NCI-H146 treated with DMSO at 0.1 percent for 48 hours (cell line): ENCODE measurements around the gene NT5DC4.
"Not testable (repeated sequence)": the region's sequence is repeated elsewhere in the genome, so short reads cannot be mapped to it uniquely, and the experiment has no call there.

ENCODE experiments used
- DNase-seq: peaks from one replicate; lab custom pipeline; 2025; ENCODE audit not compliant: unreplicated experiment; lab: John Stamatoyannopoulos, UW

NT5DC4 gene

DNA sequence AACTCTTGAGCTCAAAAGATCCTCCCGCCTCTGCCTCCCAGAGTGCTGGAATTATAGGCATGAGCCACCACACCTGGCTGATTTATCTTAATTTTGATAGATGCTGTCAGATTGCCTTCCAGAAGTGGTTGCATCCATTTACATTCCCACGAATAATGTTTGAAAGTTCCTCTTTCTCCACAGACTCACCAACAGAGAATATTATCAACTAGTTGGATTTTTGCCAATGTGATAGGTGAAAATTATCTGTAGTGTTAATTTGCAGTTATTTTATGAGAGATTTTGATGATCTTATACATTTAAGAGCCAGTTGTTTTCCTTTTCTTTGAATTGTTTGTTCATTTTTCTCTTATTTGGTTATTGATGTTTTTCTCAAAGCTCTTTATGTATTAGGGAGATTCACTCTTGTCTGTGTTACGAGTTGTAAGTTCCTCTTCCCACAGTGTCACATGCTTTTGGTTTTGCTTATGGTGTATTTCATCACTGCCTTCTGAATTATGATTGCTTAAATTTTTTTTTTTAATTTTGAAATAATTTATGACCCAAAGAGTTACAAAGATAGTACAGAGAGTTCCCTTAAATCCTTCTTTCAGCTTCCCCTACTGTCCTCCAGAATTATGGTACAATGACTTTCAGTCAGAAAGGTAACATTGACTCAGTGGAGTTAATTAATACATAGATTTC lies 20.7 kb upstream of the NT5DC4 start:
- DNase-seq, result no peak

DNA sequence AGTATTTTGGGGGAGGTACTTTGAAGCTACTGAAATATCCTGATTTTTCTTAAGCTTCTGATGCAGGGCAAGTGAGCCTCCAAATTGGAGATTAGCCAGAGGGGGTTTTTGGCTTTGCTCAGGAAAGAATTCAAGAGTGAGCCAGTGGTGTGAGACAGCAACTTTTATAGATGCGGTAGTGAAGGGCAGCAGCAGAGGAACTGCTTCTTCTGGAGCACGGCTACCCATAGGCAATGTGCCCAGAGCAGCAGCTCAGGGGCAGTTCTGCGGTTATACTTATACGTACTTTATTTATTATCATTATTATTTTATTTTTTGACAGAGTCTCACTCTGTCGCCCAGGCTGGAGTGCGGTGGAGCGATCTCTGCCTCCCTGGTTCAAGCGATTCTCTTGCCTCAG lies 19.8 kb upstream of the NT5DC4 start:
- DNase-seq, result no peak

DNA sequence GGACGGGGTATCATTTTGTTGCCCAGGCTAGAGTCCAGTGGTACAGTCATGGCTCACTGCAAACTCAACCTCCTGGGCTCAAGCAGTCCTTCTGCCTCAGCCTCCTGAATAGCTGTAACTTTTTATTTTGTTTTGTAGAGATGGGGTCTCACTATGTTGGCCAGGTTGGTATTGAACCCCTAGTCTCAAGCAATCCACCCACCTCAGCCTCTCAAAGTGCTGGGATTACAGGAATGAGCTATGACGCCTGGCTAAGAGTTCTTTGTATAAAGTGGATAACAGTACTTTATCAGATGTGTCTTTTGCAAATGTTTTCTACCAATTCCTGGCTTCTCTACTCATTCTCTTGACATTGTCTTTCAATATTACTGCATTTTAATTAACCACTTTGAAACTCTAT lies 17.1 kb upstream of the NT5DC4 start:
- DNase-seq, result no peak

DNA sequence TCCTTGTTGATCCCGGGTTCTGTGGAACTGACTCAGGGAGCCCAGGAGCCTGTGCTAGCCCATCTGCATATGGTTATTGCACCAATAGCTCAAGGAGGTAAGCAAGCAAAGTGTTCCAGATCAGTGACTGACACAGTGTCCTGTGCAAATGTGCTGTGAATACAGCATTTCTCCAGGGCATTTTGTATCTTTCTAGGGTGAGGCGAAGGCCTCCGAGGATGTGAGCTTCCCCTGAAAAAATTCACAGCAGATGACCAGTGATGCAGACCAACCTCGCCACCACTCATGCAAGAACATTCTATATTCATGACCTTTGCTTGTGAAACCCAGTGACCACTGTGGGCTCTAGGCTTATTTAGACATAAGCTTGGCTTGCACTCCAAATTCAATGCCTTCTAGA lies 15.2 kb upstream of the NT5DC4 start:
- no peak for DNase-seq

DNA sequence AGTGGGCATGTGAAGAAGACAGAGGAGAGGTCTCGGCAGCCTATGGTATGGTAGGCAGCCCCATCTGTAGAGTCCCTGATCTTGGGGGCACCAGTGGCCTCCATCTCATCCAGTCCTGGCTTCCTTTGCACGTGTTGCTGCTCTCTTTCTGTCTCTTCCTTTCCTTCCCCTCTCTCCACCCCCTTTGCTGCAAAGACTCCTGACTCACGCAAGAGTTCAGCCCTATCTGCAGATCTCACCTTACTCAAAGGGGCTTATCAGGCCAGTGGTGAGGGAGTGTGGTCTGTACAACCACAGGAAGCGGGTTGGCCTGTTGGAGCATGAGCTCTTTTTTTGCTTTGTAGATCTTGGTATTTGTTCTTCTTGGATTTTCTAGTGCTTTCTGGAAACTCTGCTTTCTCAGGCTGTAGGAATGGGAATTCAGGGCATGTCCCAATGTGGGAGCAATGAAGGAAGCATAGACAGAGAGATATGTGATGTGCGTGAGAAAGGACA lies 14.6 kb upstream of the NT5DC4 start:
- DNase-seq, result no peak

DNA sequence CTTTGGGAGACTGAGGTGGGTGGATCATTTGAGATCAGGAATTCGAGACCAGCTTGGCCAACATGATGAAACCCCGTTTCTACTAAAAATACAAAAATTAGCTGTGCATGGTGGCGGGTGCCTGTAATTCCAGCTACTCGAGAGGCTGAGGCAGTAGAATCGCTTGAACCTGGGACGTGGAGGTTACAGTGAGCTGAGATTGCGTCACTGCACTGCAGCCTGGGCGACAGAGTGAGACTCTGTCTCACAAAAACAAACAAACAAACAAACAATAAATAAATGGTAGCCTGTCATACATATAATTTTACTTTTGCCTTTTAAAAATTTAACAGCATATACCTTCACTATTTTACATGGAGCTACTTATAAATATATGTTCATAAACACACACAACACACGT lies 13.9 kb upstream of the NT5DC4 start:
- DNase-seq, result not testable (repeated sequence)

DNA sequence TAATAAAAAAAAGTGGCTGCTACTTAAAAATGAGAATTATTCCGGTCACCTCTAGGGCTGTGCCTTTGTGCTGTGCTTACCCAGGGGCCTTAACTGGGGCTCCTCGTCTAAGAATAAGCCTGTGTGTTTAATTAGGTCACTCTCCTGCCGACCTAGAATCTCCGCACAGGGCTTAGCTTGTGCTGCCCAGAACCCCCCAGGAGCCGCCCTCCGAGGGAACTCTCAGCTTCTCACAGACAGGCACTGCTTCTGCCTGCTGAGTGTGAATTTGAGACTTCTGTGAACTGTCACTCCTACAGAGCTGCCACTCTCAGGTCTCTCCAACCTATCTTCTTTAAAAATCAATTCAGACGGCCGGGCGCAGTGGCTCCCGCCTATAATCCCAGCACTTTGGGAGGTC lies 11.9 kb upstream of the NT5DC4 start:
- no peak for DNase-seq

DNA sequence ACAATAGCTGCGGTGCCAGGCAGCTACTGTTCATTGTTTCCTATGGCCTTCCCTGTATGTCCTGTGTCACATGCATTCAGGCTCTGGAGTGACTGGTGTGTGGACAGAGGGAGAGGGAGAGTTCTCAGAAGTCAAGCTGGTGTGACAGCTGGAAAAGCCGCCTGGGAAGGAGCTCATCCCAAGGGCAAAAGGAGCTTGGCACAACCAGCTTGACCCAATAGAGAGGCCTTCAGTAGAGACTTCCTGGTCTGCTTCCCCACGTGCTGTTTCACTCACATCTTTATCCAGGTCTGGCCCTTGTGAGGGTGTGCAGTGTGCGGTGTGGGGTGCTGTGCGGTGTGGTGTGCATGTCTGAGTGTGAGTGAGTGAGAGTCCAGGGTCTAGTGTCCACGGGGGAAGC lies 11.1 kb upstream of the NT5DC4 start:
- DNase-seq, result no peak

DNA sequence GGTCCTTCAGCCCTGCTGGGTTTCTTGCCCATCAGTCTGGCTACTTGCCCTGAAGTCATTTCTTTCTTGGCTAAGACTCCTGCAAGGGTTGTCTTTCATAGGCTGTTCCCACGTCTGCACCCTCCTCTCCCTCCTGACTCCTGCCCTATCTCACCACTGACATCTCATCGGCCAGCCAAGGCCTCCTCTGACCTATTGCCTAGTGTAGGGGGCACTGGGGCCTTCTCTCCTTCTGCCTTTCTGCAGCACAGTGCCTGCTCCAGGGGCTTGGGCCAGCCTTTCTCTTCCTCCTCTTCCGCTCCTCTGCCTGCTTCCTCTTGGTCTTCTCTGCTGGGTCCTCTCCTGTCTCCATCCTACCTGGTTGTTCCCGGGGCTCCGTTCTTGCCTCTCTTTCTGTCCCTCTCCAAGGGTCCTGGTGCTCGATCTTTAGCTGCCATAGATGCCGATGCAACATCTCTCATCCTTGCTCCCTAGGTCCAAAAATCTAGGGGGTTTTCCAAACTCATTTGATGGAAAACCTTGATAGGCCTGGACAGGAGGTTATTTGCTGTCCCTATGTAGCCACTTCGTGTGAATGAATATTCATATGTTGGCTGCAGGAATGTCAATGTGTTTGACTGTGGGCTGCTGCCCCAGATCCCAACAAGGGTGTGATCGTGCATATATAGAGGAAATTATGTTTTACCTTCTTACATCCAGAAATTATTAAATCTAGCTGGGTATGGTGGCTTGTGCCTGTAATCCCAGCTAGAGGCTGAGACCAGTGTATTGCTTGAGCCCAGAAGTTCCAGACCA lies 9.7 kb upstream of the NT5DC4 start:
- DNase-seq, result no peak

DNA sequence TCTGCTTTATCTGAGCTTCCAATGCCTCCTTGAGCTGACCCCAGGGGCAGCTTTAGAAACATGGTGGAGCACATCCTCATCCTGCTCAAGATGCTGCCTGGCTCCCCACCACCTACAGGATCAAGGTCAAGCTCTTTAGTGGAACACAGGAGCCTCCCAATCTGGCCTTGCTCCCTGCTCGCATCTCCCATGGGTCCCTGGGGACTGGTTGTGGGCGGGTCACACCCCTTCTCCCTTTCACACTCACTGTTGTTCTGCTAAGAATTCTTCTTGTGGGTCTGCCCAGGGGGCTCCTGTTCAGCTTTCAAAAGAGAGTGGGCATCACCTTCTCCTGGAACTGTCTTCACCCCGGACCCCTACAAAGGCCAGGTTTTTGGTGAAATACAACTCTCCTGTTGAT lies 8.4 kb upstream of the NT5DC4 start:
- DNase-seq, result no peak

DNA sequence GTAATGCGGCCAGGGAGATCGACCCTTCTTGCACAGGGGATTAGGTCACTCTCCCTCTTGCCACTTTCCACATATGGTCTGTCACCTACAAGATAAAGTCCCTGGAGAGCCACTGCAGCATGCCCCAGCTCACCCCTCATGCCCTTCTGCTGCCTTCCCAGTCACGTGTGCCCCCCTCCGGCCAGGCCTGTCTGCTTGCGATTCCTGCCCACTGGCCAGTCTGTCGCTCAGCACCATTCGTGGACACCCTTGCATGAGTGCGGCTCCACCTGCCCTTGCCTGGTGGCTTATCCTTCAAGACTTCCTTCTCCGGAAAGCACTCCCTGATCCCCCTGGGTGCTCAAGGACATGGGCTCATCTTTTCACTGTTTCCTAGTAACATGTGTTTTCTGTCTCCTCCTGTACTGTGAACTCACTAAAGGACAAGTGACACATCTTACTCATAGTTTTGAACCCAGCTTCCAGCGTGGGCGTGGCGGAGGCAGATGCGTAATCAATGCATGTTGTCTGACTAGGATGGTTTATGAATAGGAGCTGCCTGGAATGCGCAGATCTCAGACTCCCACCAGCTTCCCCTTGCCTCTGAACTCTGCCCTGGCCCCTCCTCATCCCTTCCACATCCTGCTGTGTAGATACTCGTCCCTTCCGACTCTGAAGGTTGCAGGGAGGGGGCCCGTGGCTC lies 7.8 kb upstream of the NT5DC4 start:
- no peak for DNase-seq

DNA sequence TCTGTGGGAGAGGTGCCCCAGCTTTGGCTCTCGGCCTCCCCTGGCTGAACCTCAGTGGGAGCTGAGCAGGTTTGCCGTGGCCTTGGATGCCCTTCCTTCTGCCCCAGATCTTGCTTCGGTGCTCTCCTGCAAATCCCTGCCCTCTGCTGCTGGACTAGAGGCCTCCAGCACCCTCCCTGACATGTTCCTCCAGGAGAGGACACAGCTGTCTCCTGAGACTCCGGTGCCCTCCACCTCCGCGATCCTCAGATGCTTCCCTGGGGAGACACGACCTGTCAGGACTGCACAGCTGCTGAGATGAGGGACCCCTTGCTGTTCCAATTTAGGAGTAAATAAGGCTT lies 7.3 kb upstream of the NT5DC4 start:
- no peak for DNase-seq

DNA sequence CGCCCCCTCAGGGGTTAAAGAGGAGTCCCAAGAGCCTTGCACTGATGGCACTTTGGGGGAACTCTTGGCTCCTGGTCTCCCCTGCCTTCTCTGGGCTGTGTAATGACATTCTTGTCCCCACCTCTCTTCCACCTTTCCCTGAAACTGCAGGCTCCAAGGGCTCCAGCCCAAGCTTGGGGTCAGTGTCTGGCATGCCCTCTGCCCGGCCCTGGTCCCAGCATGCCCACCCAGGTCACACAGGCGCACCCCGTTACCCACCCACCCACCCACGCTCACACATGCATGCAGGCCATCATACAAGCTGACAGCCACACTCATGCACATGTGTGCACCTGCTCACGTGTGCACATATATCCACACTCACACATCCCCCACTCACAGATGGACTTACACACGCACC lies 6.9 kb upstream of the NT5DC4 start:
- DNase-seq, result no peak

DNA sequence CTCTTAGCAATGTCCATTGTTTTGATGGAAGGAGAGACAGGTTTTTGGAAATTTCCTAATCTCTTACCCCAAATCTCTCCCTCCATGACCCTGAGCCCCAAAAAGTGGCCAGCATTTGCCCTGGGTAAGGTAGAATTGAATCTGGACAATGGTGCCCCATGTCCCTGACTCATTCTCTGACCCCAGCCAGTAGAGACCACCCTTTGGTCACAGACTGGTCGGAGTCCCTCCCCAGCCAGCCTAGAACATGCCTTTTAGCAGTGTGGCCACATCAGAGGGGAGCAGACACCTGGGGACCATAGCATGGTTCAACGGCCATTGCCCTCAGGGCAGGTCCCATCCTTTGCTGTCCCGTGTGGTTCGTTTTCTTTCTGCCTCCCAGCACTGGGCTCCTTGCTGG lies 6.5 kb upstream of the NT5DC4 start:
- DNase-seq, result no peak

DNA sequence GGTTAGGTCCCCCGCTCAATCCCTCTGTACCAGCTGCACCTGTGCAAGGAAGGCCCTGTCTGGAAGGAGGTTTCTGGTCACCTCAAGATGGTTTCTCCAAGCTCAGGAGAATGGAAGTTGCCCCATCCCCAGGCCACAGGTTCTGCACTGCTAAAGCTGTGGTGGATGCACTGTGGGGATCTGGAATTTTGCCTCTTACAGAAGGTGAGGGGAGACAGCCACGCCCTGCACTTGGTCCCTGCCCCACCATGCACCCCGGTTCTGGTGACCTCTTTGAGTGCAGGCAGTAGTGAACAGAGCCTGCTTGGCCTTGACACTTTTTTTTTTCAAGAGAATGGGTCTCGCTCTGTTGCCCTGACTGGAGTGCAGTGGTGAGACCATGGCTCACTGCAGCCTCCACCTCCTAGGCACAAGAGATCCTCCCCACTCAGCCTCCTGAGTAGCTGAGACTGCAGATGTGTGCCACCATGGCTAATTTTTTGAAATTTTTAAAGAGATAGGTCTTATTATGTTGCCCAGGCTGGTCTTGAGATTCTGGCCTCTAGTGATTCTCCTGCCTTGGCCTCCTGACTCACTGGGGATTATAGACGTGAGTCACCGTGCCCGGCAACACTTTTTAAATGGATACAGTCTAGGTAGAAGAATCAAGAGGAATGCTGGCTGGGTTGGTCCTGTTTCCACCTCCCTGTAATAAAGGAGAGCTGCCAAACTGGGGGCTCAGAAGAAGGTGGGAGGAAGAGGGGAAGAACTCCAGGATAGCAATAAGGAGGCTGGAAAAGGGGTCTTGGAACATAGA lies 5.8 kb upstream of the NT5DC4 start:
- DNase-seq, result no peak

DNA sequence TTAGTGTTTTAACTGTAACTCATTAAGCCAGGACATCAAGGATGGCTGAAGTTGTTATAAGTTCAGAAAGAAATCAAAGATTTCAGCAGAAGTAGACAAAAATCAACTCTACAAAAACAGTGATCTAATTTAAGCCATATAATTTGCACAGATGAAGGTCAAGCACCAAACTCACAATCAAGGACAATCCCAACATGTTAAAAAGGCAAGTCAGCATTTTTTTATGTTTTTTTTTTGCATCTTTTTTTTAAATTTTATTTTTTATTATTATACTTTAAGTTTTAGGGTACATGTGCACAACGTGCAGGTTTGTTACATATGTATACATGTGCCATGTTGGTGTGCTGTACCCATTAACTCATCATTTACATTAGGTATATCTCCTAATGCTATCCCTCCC lies 4.7 kb upstream of the NT5DC4 start:
- not testable (repeated sequence) for DNase-seq

DNA sequence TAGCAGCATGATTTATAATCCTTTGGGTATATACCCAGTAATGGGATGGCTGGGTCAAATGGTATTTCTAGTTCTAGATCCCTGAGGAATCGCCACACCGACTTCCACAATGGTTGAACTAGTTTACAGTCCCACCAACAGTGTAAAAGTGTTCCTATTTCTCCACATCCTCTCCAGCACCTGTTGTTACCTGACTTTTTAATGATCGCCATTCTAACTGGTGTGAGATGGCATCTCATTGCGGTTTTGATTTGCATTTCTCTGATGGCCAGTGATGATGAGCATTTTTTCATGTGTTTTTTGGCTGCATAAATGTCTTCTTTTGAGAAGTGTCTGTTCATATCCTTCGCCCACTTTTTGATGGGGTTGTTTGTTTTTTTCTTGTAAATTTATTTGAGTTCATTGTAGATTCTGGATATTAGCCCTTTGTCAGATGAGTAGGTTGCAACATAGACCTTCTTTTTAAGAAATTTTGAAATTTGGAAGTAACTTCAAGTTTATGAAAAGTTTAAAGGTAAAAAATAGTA lies 3.9 kb upstream of the NT5DC4 start:
- DNase-seq, result not testable (repeated sequence)

DNA sequence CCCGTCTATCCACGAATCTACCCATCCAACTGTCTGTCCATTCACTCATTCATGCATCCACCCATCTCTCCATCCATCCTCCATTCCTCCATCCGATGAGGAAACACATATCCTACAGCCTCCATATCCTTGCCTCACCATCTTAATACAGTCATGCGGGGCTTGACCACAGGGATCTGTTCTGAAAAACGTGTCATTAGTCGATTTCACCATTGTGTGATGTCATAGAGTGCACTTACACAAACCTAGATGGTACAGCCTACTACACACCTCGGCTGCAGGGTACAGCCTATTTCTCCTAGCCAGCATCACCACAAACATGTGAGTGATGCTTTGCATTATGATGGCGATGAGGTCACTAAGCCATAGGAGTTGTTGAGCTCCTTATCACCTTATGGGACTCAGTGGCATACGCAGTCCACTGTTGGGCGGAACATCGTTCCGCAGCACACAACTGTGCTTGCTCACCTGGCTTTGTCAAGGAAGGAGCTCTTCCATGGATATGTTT lies 1.9 kb upstream of the NT5DC4 start:
- DNase-seq, result no peak

DNA sequence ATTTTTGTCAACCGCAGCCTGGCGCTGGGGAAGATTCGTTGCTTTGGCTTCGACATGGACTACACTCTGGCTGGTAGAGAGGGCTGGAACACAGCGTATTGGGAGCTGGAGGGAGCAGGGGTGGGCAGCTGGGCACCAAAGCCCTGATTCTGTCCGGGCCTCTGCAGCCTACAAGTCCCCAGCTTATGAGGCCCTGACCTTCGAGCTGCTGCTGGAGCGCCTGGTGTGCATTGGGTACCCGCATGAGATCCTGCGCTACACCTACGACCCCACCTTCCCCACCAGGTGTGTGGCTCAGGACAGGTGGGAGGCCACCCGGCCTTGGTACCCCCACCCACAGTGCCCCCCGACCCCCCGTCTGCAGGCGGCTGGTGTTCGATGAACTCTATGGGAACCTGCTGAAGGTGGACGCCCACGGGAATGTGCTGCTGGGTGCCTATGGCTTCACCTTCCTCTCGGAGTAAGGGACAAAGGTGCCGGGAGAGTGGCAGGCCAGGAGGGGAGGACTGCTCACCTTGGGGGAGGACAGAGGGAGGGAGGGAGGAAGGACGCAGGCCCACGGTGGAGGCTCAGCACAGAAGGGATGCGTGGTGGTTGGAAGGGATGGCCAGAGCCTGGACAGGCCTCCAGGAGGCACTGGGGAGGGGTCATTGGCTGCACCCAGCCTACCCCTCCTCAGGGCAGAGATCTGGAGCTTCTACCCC lies 1.2 kb downstream of the NT5DC4 start:
- no peak for DNase-seq

DNA sequence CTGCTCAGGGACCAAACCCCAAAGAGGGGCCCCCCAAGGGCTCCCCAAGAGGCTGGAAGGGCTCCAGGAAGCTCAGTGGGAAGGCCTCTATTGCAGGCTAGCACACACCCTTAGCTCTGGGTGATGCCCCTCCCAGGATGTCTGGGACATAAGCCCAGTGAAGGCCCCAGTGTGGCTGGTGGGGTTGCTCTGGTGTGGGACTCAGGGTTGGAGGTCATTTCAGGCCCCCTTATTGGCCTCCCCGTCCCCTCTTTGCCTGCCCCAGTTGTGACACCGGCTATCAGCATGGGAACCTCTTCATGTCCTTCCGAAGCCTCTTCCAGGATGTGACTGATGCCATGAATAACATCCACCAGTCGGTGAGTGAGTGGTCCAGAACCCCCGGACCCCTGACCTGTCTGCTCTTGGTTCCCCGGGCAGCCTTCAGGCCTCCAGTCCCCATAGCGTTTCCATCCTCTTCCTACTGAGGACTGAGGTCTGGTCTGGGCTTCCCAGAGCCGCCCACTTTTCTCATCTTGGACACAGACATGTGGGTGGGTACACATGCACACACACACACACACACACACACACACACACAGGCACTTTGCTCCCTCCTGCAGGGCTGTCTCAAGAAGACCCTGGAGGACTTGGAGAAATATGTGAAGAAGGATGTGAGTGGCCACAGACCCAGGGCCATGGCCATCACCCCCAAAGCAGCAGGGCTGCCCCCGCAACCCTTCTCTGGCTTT lies 2.2 kb downstream of the NT5DC4 start:
- no peak for DNase-seq
